Peyer's patch (tissue), 4 donors: ENCODE results near the gene SARM1.

Experiments used
- POLR2A ChIP-seq, 2 donors: fragments of 450-650 bp; IDR thresholded peaks; one replicate each; pipeline ENCODE4 v1.5.1; 2017; ENCODE audit warnings: antibody characterized with exemption in 2 of 2, mild to moderate bottlenecking in 2 of 2, moderate library complexity in 2 of 2
- TF ChIP-seq, protein P1 (sequence below), 6 experiments: fragments of 450-650 bp in 4 of 6; fragments of 200-600 bp in 2 of 6; sonication (generic) in 1 of 6; IDR thresholded peaks; one replicate each; pipeline ENCODE4 v1.5.1; 2017 to 2019; ENCODE audit warnings: antibody characterized with exemption in 6 of 6, mild to moderate bottlenecking in 3 of 6, moderate library complexity in 1 of 6

DNA sequence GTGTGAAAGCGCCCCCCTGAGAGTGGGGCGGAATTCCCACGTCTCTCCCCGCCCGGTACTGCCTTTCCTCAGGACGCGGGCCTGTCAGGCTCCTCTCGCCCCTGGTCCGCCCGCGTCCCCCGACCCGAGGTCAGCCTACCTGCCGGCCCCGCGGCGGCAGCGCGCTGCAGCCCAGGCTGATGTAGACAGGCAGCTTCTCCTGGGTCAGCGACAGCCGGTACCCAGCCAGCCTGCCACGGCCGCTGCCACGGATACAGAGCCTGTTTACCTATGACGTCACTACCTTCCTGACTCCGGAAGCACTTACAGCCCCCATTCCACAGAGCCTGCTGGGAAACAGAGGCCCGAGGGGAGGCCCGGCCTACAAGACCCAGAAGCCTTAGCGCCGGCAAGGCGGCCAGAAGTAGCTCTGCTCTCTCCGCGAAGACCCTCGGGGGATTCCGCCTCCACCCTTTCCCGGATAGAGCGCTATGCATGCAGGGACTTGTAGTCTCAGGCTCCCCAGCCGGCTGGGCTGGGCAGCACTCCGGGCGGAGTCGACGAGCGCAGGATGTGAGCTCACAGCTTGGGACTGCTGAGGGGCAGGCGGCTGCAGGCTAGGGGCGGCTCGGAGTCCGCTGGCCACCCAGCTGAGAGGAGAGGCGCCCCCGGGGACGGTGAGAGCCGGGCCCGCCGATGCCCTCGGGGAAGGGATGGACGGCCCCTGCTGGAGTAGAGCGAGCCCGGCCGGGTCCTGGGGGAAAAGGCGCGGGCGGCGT lies 36.1 kb upstream of the SARM1 start, which contains the start of the genes IFT20 and TNFAIP1:
- TF ChIP-seq, protein P1, sequence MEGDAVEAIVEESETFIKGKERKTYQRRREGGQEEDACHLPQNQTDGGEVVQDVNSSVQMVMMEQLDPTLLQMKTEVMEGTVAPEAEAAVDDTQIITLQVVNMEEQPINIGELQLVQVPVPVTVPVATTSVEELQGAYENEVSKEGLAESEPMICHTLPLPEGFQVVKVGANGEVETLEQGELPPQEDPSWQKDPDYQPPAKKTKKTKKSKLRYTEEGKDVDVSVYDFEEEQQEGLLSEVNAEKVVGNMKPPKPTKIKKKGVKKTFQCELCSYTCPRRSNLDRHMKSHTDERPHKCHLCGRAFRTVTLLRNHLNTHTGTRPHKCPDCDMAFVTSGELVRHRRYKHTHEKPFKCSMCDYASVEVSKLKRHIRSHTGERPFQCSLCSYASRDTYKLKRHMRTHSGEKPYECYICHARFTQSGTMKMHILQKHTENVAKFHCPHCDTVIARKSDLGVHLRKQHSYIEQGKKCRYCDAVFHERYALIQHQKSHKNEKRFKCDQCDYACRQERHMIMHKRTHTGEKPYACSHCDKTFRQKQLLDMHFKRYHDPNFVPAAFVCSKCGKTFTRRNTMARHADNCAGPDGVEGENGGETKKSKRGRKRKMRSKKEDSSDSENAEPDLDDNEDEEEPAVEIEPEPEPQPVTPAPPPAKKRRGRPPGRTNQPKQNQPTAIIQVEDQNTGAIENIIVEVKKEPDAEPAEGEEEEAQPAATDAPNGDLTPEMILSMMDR (IDR thresholded peaks at IDR 0.05) = no peak
- peak; percentile 70 to 93 for TF ChIP-seq POLR2A (IDR thresholded peaks at IDR 0.05)
